H1 (cell line): ENCODE results near the gene ITGB5. TPM values are rescaled to one million over a fixed set of nuclear protein-coding genes. Genes with fewer than 3 reads are reported as not detected.

ENCODE experiments used
- EP300 ChIP-seq, 2 experiments: IDR thresholded peaks; 1 replicate in 1 of 2; 2 replicates in 1 of 2; pipeline ENCODE4 v1.6.1; 2011 to 2012; ENCODE audit warnings: low read depth in 2 of 2, low read length in 2 of 2, mild to moderate bottlenecking in 2 of 2, borderline replicate concordance in 1 of 2, inconsistent platforms in 1 of 2, moderate library complexity in 1 of 2
- HDAC2 ChIP-seq, 2 experiments: fragments of 300-600 bp in 1 of 2; sonication (generic) in 1 of 2; IDR thresholded peaks; 2 replicates each; pipeline ENCODE4 v1.6.1; 2011 to 2012; ENCODE audit warnings: low read depth in 2 of 2, low read length in 2 of 2, mild to moderate bottlenecking in 2 of 2, moderate library complexity in 2 of 2, borderline replicate concordance in 1 of 2, inconsistent platforms in 1 of 2
- HDAC6 ChIP-seq: IDR thresholded peaks from one replicate; pipeline ENCODE4 v1.7.1; 2012; ENCODE audit warnings: low read depth, mild to moderate bottlenecking, inconsistent platforms, low read length, moderate library complexity
- KDM4A ChIP-seq: IDR thresholded peaks from one replicate; pipeline ENCODE4 v1.7.1; 2012; ENCODE audit warnings: low read depth, mild to moderate bottlenecking, moderate library complexity, low read length, inconsistent platforms; ENCODE audit not compliant: severe bottlenecking
- KDM5A ChIP-seq: fragments of 200-600 bp; IDR thresholded peaks from 2 replicates; pipeline ENCODE4 v1.7.1; 2012; ENCODE audit warnings: mild to moderate bottlenecking, low read length, inconsistent platforms, mixed read lengths
- POLR2A ChIP-seq, 2 experiments: IDR thresholded peaks; 1 replicate in 1 of 2; 2 replicates in 1 of 2; pipeline ENCODE4 v1.6.1; 2011; ENCODE audit warnings: low read depth in 2 of 2, low read length in 2 of 2, mild to moderate bottlenecking in 2 of 2; ENCODE audit errors: control extremely low read depth in 1 of 2
- POLR2AphosphoS5 ChIP-seq: IDR thresholded peaks from 2 replicates; pipeline ENCODE4 v1.6.1; 2011; ENCODE audit warnings: low read depth, low read length
- RFX5 ChIP-seq: IDR thresholded peaks from 2 replicates; pipeline ENCODE4 v1.6.1; 2011; ENCODE audit warnings: low read depth, low read length, improper control_type of control experiment, borderline replicate concordance
- RNF2 ChIP-seq: fragments of 200-900, 300-1000 bp; sonication (generic); IDR thresholded peaks from 2 replicates; pipeline ENCODE4 v1.7.1; 2016; ENCODE audit warnings: borderline replicate concordance, low read depth, mild to moderate bottlenecking, antibody characterized with exemption, low read length; ENCODE audit not compliant: poor library complexity, severe bottlenecking; ENCODE audit errors: missing control alignments
- SAP30 ChIP-seq: fragments of 300-600 bp; sonication (generic); IDR thresholded peaks from 2 replicates; pipeline ENCODE4 v1.7.1; 2012; ENCODE audit warnings: low read length, moderate library complexity, mild to moderate bottlenecking, inconsistent platforms; ENCODE audit not compliant: insufficient read depth, insufficient replicate concordance
- SIN3A ChIP-seq, 2 experiments: IDR thresholded peaks in 1 of 2; conservative IDR thresholded peaks in 1 of 2; 2 replicates each; pipeline ENCODE4 v1.6.1; 2011 to 2012; ENCODE audit warnings: low read length in 2 of 2, improper control_type of control experiment in 1 of 2, low read depth in 1 of 2, mild to moderate bottlenecking in 1 of 2
- SUZ12 ChIP-seq: fragments of 200-600 bp; sonication (generic); IDR thresholded peaks from 2 replicates; pipeline ENCODE4 v1.6.1; 2012; ENCODE audit warnings: mild to moderate bottlenecking, inconsistent platforms, low read length, moderate library complexity, mixed read lengths
- TAF7 ChIP-seq: optimal IDR thresholded peaks from 2 replicates; pipeline ENCODE3; 2011; ENCODE audit warnings: low read depth, mild to moderate bottlenecking, inconsistent platforms, low read length, moderate library complexity, borderline replicate concordance
- polyA plus RNA-seq, 7 experiments: library from polyadenylated mRNA; depleted of rRNA in 3 of 7; stranded (reverse) in 5 of 7; unstranded in 2 of 7; fragments of >200 nt in 5 of 7; fragments of 200-250 nt in 2 of 7; gene quantifications; 1 replicate in 5 of 7; 2 replicates in 1 of 7; 4 replicates in 1 of 7; pipeline versions ENCODE4 v1.2.1 to v1.2.3, GENCODE V29; 2011 to 2013; ENCODE audit warnings: missing spikeins in 2 of 7, mixed read lengths in 2 of 7
- total RNA-seq: library from RNA; stranded (reverse); fragmentation: NEBNext Ultra II Directional; extraction: Animal tissue kit (Norgen Biotek cat#: 25700); gene quantifications from 2 replicates; pipeline ENCODE4 v1.2.1, GENCODE V29; 2021
- TF ChIP-seq, protein P1 (sequence below): IDR thresholded peaks from 2 replicates; pipeline ENCODE4 v1.6.1; 2012; ENCODE audit warnings: low read length, inconsistent platforms
- TF ChIP-seq, protein P2 (sequence below): IDR thresholded peaks from 2 replicates; pipeline ENCODE4 v1.6.1; 2012; ENCODE audit warnings: inconsistent platforms
- TF ChIP-seq, protein P3 (sequence below): IDR thresholded peaks from 2 replicates; pipeline ENCODE4 v1.6.1; 2011; ENCODE audit warnings: low read depth, mild to moderate bottlenecking, low read length; ENCODE audit not compliant: insufficient read depth

ITGB5 gene
- total and polyA plus RNA-seq, 2 of the 8 experiments (the other 6 are each of a cell fraction or from before 2014, with no cell fraction given): 101 to 268 TPM

DNA sequence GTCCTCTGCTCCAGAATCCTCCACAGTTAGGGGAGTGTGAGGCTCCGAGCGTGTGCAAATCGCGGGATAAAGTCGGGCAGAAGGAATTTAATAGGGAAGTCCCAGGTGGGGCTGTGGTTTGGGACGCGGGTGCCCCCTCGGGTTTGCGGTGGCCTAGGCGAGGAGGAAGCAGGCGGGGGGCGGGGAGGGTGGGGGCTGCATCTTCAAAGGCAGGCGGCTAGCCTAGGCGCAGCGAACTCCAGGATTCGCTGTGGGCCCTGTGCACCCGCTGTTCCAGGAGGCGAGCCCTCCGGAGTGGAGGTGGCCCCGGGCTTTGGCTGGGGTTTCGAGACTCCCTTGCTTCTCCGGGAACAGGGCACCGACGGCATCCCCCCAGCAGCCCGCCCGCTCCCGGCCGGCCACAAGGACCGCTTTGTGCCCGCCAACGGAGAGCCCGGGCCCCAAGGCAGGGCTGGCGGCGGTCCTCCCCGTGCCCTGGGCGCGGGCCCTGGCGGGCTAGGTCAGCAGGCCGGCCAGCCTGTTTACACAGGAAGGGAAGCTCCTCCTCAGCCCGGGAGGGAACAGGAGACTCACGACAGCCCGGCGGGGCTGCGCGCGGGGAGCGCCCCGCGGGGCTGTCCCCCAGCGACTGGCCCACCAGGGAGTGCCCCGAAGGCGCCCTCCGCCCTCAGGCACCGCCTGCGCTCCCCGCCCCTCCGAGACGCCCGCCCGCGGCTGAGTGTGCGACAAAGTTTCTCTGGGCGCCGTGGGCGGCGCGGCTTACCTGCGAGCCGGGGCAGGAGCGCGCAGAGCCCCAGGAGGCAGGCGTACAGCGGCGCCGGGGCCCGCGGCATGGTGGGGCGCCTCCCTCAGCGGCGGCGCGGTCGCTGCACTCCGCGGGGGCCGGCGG, 753 bp downstream of the ITGB5 start (continued):
- TF ChIP-seq HDAC2 (IDR thresholded peaks at IDR 0.05; ENCODE audit: borderline replicate concordance in 1 of 2, low read depth in 2 of 2, low read length in 2 of 2) (0 out of 4 replicates have a peak, but pooled peaks of 1 of the 2 experiments have one; percentile 1), RNF2 (no peak), POLR2A (IDR thresholded peaks at IDR 0.05; ENCODE audit: control extremely low read depth in 1 of 2, low read depth in 2 of 2, low read length in 2 of 2) (peak in 1 of 2 experiments; percentile 17; a peak in 1 of 3 replicates), RFX5 (no peak), POLR2AphosphoS5 (0 out of 2 replicates have a peak, but pooled peaks have one; percentile 35), HDAC6 (no peak), KDM4A (peak; percentile 41), TAF7 (no peak), SAP30 (no peak), KDM5A (no peak), SIN3A (conservative IDR thresholded peaks at IDR 0.05 in 1 of 2, IDR thresholded peaks at IDR 0.05 in 1 of 2; ENCODE audit: low read depth in 1 of 2, low read length in 2 of 2) (no peak), SUZ12 (peak; percentile 1; the same call in 1 of the 2 replicates), EP300 (IDR thresholded peaks at IDR 0.05; ENCODE audit: borderline replicate concordance in 1 of 2, low read depth in 2 of 2, low read length in 2 of 2) (no peak)
- TF ChIP-seq, protein P1, sequence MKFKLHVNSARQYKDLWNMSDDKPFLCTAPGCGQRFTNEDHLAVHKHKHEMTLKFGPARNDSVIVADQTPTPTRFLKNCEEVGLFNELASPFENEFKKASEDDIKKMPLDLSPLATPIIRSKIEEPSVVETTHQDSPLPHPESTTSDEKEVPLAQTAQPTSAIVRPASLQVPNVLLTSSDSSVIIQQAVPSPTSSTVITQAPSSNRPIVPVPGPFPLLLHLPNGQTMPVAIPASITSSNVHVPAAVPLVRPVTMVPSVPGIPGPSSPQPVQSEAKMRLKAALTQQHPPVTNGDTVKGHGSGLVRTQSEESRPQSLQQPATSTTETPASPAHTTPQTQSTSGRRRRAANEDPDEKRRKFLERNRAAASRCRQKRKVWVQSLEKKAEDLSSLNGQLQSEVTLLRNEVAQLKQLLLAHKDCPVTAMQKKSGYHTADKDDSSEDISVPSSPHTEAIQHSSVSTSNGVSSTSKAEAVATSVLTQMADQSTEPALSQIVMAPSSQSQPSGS: no peak
- TF ChIP-seq, protein P2, sequence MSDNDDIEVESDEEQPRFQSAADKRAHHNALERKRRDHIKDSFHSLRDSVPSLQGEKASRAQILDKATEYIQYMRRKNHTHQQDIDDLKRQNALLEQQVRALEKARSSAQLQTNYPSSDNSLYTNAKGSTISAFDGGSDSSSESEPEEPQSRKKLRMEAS: peak; percentile 11; the same call in 1 of the 2 replicates
- TF ChIP-seq, protein P3, sequence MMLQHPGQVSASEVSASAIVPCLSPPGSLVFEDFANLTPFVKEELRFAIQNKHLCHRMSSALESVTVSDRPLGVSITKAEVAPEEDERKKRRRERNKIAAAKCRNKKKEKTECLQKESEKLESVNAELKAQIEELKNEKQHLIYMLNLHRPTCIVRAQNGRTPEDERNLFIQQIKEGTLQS: no peak
